Stimulated activated CD4-positive, alpha-beta T cell treated with anti-CD3 and anti-CD28 coated beads, Interleukin-4, amount 100 ng/mL, for 4 hours (primary cell): ENCODE data around the gene RPS6KB2.
"Not testable (repeated sequence)": the region's sequence is repeated elsewhere in the genome, so short reads cannot be mapped to it uniquely, and the experiment has no call there.

Source experiments
- DNase-seq, 2 experiments: peaks; one replicate each; pipeline ENCODE4 v3.0.0-alpha.2; 2020

Gene RPS6KB2

DNA sequence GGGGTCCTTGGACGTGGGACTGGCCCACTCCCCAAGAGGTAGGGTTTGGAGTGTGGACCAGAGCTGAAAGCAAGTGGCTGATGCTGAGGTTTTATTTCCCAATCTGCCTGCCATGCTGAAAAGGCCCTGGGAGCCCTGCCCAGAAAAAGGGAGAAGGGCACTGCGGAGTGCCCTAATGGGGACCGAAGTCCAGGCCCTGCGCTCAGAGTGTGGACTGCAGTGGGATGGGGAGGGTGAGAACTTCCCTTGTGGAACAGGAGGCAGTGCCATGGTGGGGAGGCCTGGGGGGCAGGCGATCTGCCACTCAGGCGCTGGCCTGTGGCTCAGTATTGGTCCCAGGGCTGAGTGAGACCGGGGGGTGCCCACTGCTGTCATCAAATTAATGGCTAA, 19.9 kb downstream of the RPS6KB2 start:
- no peak for DNase-seq

- no peak for DNase-seq
These were observed 21.0 kb downstream of the RPS6KB2 start for GRCh38 chr11:67449116-67449844.

GRCh38 chr11:67450796-67451657, 22.7 kb downstream of the RPS6KB2 start:
- no peak for DNase-seq

DNA sequence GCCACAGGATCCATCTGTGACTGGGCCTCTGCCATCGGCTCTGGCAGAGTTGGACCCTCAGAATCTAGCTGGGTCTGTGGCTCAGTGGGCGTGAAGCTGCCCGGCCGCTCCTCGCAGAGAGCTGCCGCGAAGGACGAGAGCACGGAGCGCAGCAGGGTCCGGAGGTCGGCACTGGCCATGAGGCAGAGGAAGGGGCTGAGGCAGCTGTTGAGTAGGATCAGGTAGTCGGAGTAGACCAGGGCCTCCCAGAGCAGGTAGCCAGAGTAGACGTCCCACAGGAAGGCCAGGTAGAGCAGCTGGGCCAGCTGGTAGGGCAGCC, 23.3 kb downstream of the RPS6KB2 start:
- no peak for DNase-seq

- DNase-seq = no peak
These were observed 24.1 kb downstream of the RPS6KB2 start, which contains the start of gene GPR152 for GRCh38 chr11:67452141-67452952. GPR152 (minus strand) TSS chr11:67452729; CDS start chr11:67452724, 5 bp downstream.

DNA sequence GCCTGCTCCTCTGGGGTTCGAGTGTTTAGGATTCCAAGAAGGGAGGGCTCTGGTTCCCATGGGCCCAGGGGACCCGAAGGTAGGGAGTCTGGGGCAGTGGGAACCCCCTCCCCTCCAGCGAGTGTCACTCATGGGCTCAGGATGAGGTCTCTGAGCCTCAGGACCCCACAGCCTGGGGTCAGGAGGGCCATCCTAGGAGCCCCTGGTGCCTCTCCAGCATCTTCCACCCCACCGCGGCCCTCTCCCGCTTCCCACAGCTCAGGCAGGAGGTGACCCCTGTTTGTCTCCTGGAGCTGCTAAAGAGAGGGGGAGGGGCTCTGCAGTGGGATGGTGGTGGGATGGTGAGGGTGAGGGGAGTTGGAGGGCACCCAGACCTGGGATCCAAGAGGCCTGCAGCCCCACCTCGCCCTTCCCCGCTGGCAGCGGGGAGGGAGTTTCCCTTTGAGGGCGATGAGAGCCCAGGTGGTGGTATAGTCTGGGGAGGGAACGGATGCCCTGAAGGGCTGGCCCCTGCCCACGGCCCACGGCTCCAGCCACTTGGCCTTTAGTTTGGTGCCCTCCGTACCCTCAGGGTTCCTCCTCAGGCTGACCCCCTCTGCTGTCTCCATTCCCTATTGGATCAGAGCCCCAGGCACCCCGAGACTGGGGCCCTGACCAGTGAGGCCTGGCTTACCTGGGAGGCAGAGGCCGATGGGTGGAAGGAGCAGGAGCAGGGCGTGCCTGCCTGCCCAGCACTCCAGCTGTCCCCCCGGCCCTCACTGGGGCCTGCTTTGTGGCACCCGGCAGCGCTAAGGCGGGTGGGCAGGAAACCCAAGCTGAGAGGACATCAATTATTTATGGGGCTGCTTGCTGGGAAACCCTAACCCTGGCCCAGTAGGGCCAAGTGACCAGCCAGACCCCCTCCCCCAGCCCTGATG, 25.8 kb downstream of the RPS6KB2 start:
- DNase-seq = no peak

DNA sequence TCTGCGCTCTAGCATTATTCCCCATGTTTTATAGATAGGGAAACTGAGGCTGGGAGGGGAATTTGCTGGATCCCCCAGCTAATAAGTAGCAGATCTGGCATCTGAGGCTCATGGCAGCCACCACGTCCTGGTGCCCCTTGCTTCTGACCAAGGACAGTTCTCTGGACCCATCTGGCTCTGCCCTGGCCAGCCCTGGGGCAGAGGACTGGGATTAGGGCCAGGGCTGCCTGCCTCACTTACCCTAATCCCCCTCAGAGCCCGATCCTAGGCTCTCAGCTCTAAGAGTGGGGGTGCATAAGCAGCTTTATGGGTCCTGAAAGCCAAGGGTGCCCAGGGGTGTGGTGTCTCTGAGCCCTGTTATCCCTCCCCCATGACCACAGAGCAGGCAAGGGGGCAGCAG, 26.8 kb downstream of the RPS6KB2 start, which contains the start of gene CABP4:
CABP4 (plus strand) TSS at position 301 of the 400 bp plus-strand sequence; CDS start at position 371, 70 bp downstream.
- no peak for DNase-seq

GRCh38 chr11:67456068-67456705, 27.9 kb downstream of the RPS6KB2 start:
- no peak for DNase-seq

GRCh38 chr11:67457453-67457852, 29.2 kb downstream of the RPS6KB2 start:
- no peak for DNase-seq

GRCh38 chr11:67458266-67458665, 30.0 kb downstream of the RPS6KB2 start:
- no peak for DNase-seq

GRCh38 chr11:67463186-67463585, 34.9 kb downstream of the RPS6KB2 start:
- DNase-seq = no peak

GRCh38 chr11:67463680-67464410, 35.6 kb downstream of the RPS6KB2 start:
- no peak for DNase-seq

DNA sequence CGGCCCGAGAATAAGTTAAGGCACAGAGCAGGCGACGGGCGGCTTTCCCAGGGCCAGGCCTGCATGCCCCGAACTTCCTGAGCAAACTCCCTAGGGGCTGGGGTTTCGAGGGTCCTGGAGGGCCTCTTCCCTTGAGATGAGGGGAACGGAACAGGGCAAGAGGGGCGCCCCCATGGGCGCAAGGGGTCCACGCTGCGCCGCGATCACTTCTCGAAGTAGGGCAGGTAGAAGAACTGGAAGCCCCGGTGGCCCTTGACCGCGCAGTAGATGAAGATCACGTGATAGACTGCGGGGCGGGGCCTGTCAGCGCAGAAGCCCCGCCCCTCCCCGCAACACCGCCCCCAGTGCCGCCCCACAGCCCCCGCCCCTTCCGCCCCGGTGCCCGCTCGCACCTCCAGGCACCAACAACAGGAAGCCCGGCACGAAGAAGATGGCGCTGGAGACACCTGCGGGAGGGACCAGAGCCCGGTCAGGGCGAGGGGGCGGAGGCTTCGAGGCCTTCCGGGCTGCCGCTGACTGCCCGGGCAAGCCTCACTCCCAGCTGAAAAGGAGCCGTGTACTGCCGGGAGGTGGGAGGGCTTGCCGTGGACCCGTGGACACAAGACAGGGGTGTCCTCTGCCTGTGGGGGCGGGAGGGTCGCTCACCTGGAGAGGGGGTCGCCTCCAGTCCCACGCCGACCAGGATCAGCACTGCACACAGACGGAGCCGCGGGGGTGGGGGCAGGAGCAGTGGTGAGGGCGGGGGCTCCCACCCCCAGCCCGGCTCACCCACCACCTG, 36.3 kb downstream of the RPS6KB2 start:
- DNase-seq = peak; percentile 86 to 90

DNA sequence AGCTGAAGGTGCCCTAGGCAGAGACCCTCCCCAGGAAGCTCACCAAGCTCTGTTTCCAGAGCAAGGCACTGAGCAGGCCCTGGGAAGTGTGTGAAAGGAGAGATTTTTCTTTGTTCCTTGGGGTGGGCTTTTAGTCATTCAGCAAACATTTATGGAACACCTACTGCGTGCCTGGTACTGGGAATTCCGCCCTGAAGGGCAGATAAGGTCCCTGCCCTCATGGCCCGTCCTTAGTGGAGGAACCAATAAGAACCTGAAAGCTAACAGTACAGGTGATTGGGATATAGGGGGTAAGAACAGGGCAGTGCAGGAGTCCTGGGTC, 36.9 kb downstream of the RPS6KB2 start:
- DNase-seq = no peak

DNA sequence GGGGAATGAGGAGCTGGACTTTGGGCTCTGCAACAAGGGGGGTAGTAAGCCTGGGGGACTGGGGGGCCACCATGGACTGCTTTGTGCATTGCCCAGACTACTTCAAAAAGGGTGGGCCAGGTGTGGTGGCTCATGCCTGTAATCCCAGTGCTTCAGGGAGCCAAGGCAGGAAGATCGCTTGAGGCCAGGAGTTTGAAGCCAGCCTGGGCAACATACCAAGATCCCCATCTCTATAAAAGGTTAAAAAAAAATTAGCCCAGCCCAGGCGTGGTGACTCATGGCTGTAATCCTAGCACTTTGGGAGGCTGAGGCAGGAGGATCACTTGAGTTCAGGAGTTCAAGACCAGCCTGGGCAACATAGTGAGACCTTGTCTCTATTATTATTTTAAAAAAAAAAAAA, 37.2 kb downstream of the RPS6KB2 start:
- DNase-seq = not testable (repeated sequence)

DNA sequence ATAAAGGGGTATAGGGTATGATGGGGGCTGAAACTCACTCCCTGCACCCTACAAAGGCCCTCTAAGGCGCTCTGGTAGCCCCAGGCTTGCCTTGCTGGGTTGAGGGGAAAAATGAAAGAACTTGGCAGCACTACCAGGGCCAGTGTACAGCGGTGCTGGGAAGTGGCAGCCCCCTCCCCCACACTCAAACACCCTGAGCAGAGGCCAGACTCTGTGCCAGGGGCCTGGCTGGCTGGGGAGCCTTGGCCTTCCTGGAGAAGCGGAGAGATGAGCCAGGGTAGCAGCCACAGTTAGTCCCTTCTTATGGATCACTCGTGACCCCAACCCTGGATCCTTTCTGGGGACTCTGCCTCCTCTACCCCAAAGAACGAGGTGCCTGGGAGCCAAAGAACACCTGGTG, 38.1 kb downstream of the RPS6KB2 start:
- DNase-seq = no peak

GRCh38 chr11:67466962-67467771, 38.9 kb downstream of the RPS6KB2 start:
- DNase-seq = no peak

DNA sequence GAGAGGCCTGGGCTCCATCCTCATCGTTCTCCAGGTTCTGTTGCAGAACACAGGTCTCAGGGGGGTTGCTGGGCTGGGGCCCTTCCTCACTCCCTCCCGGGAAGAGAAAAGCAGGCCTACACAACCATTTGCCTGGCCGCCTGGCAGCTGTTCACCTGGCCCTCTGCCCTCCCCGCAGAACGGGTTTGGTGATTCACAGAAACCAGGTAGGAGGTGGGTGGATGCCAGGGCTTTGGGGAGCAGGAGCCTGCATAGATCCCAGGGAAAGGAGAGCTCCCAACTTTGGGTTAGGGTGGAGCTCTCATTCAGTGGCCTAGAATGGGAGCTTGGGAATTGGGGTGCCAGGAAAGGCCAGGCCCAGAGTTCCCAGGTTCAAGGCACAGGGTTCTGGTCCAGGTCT, 39.8 kb downstream of the RPS6KB2 start:
- DNase-seq = peak; percentile 30 to 41

DNA sequence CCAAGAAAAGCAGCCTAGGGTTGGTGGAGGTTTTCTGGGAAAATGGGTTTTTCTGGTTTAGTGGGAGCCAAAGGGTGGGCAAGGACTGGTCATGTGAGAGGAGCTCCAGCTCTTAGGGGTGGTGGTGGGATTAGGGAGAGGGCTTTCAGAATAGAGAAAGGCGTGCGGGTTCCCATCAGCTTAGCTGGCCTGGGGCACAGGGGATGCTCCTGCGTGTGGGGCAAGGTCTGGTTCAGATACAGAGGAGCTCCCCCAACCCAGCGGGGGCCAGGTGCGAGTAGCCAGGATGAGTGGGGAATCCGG, 40.1 kb downstream of the RPS6KB2 start:
- no peak for DNase-seq
